ENCODE measurements around the gene SMIM36.
"Not testable (repeated sequence)": the region's sequence is repeated elsewhere in the genome, so short reads cannot be mapped to it uniquely, and the experiment has no call there.

SMIM36 gene

GRCh38 chr17:55426851-55427586 is 84.2 kb downstream of the SMIM36 start:
- DNase-seq (ENCODE audit: low read depth) = peak; percentile 91

DNA sequence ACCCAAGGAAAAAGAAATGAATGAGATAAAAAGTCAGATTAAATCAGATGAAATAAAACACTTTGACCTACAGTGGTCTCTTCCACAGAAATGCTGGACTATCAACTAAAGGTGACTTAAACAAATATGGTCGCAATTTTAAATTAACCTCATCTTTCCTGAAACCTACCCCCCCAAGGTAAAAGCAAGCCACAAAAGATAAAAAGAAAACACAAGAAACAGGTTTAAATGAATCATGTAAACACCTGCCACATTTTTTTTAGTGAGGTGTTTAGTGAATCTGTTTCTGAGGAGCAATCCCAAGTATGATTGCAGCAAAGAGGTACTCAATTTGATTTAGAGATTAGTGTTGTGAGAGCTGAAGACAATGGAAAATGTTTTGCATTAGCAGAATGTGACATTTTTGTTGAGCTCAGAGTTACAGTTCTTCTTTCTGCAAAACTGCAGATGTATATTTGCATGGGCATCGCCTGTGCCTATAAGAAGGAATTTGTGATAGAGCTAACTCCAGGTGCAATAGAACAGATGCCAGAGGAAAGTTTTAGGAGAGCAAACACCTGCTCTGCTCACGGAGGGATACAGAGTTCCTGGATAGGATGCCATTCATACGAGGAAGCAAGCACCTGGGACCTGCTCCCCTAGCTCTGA is 86.2 kb downstream of the SMIM36 start:
- TF ChIP-seq CTCF (conservative IDR thresholded peaks at IDR 0.05; ENCODE audit: low read depth, low read length) = no peak
- no peak for DNase-seq (ENCODE audit: low read depth)
- no peak overlapping the region for H3K4me3 ChIP-seq (ENCODE audit: low read depth, low read length)

More at GRCh38 chr17:55426851-55427586, 84.2 kb downstream of the SMIM36 start:
- H3K4me3 ChIP-seq (ENCODE audit: low read depth, low read length) = no peak overlapping the region
- TF ChIP-seq CTCF (conservative IDR thresholded peaks at IDR 0.05; ENCODE audit: low read depth, low read length) = no peak

DNA sequence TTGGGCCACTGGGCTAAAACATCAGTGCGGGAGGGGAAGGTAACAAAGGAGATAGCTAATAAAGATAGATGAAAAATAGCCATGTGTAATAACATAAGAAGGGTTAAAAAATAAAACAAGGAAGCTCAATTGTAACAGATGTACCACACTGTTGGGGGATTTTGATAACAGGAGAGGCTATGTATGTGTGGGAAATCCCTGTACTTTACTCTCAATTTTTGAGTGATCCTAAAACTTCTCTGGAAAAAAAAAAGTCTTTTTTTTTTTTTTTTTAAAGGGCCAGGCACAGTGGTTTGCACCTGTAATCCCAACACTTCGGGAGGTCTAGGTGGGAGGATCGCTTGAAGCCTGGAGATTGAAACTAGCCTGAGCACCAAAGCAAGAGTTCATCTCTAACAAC is 87.7 kb downstream of the SMIM36 start:
- no peak for DNase-seq (ENCODE audit: low read depth)
- no peak overlapping the region for H3K4me3 ChIP-seq (ENCODE audit: low read depth, low read length)
- TF ChIP-seq CTCF (conservative IDR thresholded peaks at IDR 0.05; ENCODE audit: low read depth, low read length) = no peak

- not testable (repeated sequence) for DNase-seq (ENCODE audit: low read depth)
These were observed 88.5 kb downstream of the SMIM36 start for GRCh38 chr17:55422828-55423164.

GRCh38 chr17:55421179-55421934 is 89.9 kb downstream of the SMIM36 start, which contains the start of gene MMD:
TSS of gene MMD (minus strand) at chr17:55421835. CDS start at chr17:55421695, 140 bp downstream.
- peak within 1 kb of the TSS; percentile 90 for H3K4me3 ChIP-seq (ENCODE audit: low read depth, low read length)
- TF ChIP-seq CTCF (conservative IDR thresholded peaks at IDR 0.05; ENCODE audit: low read depth, low read length) = no peak
- DNase-seq (ENCODE audit: low read depth) = no peak

More at GRCh38 chr17:55422828-55423164, 88.5 kb downstream of the SMIM36 start:
- not testable (repeated sequence) for H3K4me3 ChIP-seq (ENCODE audit: low read depth, low read length)

DNA sequence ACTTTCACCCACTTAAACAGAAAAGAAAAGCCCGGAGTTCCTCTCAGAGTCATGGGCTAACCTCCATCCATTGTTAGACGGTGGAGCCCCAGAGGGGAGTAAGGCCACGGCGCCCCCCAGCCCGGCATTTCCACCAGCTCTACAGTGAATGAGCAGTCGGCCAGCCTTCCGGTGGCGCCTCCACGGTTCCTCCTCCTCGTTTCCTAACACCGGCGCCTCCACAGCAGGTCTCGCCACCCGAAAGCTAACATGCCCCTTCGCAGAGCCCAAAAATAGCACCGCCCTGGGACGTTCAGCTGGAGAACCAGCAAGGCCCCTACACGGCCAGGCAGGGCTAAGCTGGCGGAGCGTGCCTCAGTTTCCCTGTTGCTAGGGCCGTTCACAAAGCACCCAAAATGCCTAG is 90.5 kb downstream of the SMIM36 start:
- no peak for TF ChIP-seq CTCF (conservative IDR thresholded peaks at IDR 0.05; ENCODE audit: low read depth, low read length)
- DNase-seq (ENCODE audit: low read depth) = no peak
- peak overlapping the region; percentile 90 for H3K4me3 ChIP-seq (ENCODE audit: low read depth, low read length)

GRCh38 chr17:55420067-55420775 is 91.0 kb downstream of the SMIM36 start:
- DNase-seq (ENCODE audit: low read depth) = no peak
- TF ChIP-seq CTCF (conservative IDR thresholded peaks at IDR 0.05; ENCODE audit: low read depth, low read length) = no peak
- peak overlapping the region; percentile 90 for H3K4me3 ChIP-seq (ENCODE audit: low read depth, low read length)

All from choroid plexus epithelial cell (primary cell).